ENCODE data around the gene ARHGEF39. TPM values are rescaled to one million over a fixed set of nuclear protein-coding genes. Genes with fewer than 3 reads are reported as not detected.

The ARHGEF39 gene
- total RNA-seq, 1 experiment from 2014 or later, result 7.8 TPM

DNA sequence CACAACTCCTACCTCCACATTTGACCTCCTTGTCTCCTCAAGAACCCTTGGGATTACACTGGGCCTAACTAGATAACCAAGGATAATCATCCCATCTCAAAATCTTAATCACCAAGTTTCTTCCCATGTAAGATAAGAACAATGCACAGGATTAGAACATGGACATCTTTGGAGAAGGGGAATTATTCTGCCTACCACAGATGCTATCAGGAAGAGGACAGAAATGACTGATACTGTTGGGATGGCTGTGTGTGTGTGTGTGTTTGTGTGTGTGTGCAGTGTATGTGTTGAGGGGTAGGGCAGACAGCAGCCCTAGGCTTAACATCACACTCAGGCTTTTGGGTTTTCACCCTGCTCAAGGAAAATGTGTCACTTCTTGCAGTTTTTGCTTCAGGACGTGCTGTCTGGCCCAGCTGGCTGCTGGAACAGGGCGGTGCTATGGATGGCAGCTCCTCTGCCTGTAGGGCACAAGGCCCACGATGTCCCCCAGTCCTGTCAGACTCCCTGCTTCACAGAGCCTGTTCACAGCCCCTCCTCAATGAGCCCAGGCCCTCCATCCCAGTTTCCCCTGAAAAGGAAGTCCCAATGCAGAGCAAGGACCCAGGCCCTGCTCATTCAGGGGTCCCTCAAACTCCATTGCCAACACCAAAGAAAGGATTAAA is 16.5 kb upstream of the ARHGEF39 start:
- in situ Hi-C loops (cut with HindIII; ENCODE audit: low pct_unique_long_range_greater_than_20kb, low sequenced_read_pairs), result no loop called here
- DNase-seq (ENCODE audit: low read depth), result no peak

DNA sequence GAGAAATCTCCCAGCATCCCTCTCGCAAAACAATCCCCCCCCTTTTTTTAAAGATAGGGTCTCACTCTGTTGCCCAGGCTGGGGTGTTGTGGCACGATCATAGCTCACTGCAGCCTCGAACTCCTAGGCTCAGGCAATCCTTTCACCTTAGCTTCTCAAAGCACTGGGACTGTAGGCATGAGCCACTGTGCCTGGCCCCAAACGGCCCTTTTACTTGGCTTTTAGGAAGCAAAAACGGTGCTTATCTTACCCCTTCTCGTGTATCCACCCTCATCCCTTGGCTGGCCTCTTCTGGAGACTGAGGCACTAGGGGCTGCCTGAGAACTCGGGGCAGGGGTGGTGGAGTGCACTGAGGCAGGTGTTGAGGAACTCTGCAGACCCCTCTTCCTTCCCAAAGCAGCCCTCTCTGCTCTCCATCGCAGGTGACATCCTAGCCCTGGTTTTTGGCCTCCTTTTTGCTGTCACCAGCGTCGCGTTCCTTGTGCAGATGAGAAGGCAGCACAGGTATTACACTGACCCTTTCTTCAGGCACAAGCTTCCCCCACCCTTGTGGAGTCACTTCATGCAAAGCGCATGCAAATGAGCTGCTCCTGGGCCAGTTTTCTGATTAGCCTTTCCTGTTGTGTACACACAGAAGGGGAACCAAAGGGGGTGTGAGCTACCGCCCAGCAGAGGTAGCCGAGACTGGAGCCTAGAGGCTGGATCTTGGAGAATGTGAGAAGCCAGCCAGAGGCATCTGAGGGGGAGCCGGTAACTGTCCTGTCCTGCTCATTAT is 15.5 kb upstream of the ARHGEF39 start:
- DNase-seq (ENCODE audit: low read depth), result no peak
- in situ Hi-C loops (cut with HindIII; ENCODE audit: low pct_unique_long_range_greater_than_20kb, low sequenced_read_pairs), result no loop called here

GRCh38 chr9:35679766-35680330 is 14.9 kb upstream of the ARHGEF39 start:
- no peak for DNase-seq (ENCODE audit: low read depth)
- in situ Hi-C loops (cut with HindIII; ENCODE audit: low pct_unique_long_range_greater_than_20kb, low sequenced_read_pairs), result no loop called here

GRCh38 chr9:35679091-35679490 is 14.1 kb upstream of the ARHGEF39 start:
- DNase-seq (ENCODE audit: low read depth), result no peak
- in situ Hi-C loops (cut with HindIII; ENCODE audit: low pct_unique_long_range_greater_than_20kb, low sequenced_read_pairs), result no loop called here

- DNase-seq (ENCODE audit: low read depth), result no peak
- in situ Hi-C loops (cut with HindIII; ENCODE audit: low pct_unique_long_range_greater_than_20kb, low sequenced_read_pairs), result no loop called here
These were observed 10.9 kb upstream of the ARHGEF39 start for GRCh38 chr9:35675732-35676392.

- DNase-seq (ENCODE audit: low read depth), result no peak
- in situ Hi-C loops (cut with HindIII; ENCODE audit: low pct_unique_long_range_greater_than_20kb, low sequenced_read_pairs), result no loop called here
These were observed 10.2 kb upstream of the ARHGEF39 start for GRCh38 chr9:35675204-35675603.

- in situ Hi-C loops (cut with HindIII; ENCODE audit: low pct_unique_long_range_greater_than_20kb, low sequenced_read_pairs), result no loop called here
These were observed 9.0 kb upstream of the ARHGEF39 start for GRCh38 chr9:35674025-35674361.

GRCh38 chr9:35673132-35674024 is 8.4 kb upstream of the ARHGEF39 start, which contains the start of gene CA9:
Gene CA9 (plus strand): TSS chr9:35673928. CDS start chr9:35673960, 32 bp downstream.
- in situ Hi-C loops (cut with HindIII; ENCODE audit: low pct_unique_long_range_greater_than_20kb, low sequenced_read_pairs), result no loop called here
- DNase-seq (ENCODE audit: low read depth), result no peak

More at GRCh38 chr9:35674025-35674361, 9.0 kb upstream of the ARHGEF39 start:
- no peak for DNase-seq (ENCODE audit: low read depth)

DNA sequence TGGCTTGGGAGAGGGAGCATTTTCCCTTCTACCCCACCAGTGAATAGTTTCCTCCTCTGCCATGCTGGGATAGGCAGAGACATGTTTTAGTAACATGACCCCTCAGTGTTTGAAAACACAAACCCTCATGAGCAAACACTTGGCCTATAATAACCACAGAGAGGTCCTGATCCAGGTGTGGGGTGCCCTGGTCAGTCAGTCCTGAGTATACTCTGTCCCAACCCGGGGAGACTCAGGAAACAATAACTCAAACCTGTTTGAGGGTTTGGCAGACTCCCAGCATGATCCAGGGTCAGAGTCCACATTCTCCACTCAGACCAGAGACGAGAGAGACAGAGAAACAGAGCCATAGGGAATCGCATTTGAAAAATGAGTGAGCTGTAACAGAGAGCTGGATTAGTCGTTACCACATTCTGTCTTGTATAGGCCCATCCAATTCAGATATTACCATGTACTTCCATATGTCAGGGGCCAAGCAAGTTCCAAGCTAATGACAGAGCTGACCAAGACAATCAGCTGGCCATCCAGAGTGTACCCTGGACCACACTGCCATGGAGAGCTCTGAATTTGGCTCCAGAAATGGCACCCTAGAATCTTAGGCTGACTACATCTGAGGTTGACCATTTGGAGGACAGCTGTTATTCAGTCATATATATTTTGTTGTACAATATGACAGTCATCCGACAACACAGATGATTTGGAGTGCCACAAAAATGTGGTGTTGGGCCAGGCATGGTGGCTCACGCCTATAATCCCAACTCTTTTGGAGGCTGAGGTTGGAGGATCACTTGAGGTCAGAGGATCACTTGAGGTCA is 4.5 kb upstream of the ARHGEF39 start:
- peak; percentile 67 for DNase-seq (ENCODE audit: low read depth)
- in situ Hi-C loops (cut with HindIII; ENCODE audit: low pct_unique_long_range_greater_than_20kb, low sequenced_read_pairs), result no loop called here

GRCh38 chr9:35667939-35668338 is 2.9 kb upstream of the ARHGEF39 start:
- no peak for DNase-seq (ENCODE audit: low read depth)
- in situ Hi-C loops (cut with HindIII; ENCODE audit: low pct_unique_long_range_greater_than_20kb, low sequenced_read_pairs), result no loop called here

GRCh38 chr9:35666549-35666948 is 1.6 kb upstream of the ARHGEF39 start:
- DNase-seq (ENCODE audit: low read depth), result no peak
- in situ Hi-C loops (cut with HindIII; ENCODE audit: low pct_unique_long_range_greater_than_20kb, low sequenced_read_pairs), result no loop called here

DNA sequence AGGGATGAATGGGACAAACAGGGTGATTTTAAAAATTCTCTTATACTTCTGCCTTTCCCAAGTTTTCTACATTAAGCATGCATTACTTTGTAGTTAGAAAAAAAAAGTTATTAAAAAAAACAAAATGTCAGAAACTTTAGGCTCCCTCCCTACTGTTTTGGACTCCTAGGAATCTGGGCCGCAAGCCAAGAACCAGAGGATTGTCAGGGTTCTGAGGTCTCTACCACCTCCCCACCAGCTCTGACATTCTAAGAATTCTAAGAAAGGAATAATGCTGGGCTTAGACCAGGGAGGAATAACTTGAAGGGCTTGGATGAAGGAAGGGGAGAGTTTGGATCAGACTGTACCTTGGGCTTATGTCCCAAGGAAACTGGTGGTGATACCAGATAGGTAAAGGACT is 1.1 kb upstream of the ARHGEF39 start:
- in situ Hi-C loops (cut with HindIII; ENCODE audit: low pct_unique_long_range_greater_than_20kb, low sequenced_read_pairs), result no loop called here
- DNase-seq (ENCODE audit: low read depth), result no peak

GRCh38 chr9:35665471-35665818 is 450 bp upstream of the ARHGEF39 start:
- DNase-seq (ENCODE audit: low read depth), result no peak
- in situ Hi-C loops (cut with HindIII; ENCODE audit: low pct_unique_long_range_greater_than_20kb, low sequenced_read_pairs), result no loop called here

GRCh38 chr9:35662437-35662836 is 2.6 kb downstream of the ARHGEF39 start:
- in situ Hi-C loops (cut with HindIII; ENCODE audit: low pct_unique_long_range_greater_than_20kb, low sequenced_read_pairs), result no loop called here
- DNase-seq (ENCODE audit: low read depth), result no peak

GRCh38 chr9:35661756-35662350 is 3.1 kb downstream of the ARHGEF39 start:
- no peak for DNase-seq (ENCODE audit: low read depth)
- in situ Hi-C loops (cut with HindIII; ENCODE audit: low pct_unique_long_range_greater_than_20kb, low sequenced_read_pairs), result no loop called here

DNA sequence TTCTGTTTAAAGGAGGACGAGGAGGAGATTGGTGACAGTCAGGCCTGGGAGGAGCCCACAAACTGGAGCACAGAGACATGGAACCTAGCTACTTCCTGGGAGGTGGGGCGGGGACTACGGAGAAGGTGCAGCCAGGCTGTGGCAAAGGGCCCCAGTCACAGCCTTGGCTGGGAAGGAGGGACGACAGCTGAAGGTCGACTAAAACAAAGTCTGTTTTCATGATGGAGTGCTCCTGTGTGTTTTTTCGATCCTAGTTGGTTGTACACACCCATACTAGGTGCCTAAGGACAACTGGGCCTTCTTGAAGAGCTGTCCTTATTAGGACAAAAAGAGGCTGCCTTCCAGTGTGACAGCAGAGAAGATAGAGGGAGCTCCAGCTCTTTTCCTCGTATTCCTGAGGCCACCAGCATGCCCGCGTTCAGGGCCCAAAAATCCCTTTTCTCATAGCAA is 4.0 kb downstream of the ARHGEF39 start:
- in situ Hi-C loops (cut with HindIII; ENCODE audit: low pct_unique_long_range_greater_than_20kb, low sequenced_read_pairs), result no loop called here
- peak; percentile 29 for DNase-seq (ENCODE audit: low read depth)

DNA sequence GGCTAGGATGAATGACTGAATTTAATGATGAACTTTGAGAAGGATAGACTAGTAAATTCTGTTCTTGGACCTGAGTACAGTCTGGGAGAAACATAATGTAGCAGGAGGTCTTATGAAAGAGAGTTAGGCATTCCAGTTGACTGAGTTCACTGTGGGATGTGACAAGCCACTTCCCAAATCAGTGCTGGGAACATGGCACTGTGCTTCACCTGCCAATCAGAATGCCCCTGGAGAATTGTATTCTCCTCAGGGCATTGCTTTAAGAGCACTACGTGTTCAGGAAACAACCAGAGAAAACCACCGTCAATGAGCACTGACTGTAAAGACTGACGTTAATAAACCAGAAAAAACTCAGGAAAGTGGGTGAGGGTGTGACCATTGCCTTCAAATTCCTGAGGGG is 5.7 kb downstream of the ARHGEF39 start:
- no peak for DNase-seq (ENCODE audit: low read depth)
- in situ Hi-C loops (cut with HindIII; ENCODE audit: low pct_unique_long_range_greater_than_20kb, low sequenced_read_pairs), result no loop called here
